ENCODE measurements around the gene CPN2. TPM values are rescaled to one million over a fixed set of nuclear protein-coding genes. Genes with fewer than 3 reads are reported as not detected.

Gene CPN2
- total RNA-seq, 1 experiment from 2014 or later = not detected

GRCh38 chr3:194380326-194380725 lies 29.2 kb upstream of the CPN2 start:
- no peak overlapping the region for H2AK5ac ChIP-seq (ENCODE audit: insufficient read length, low read length)
- H3K56ac ChIP-seq (ENCODE audit: insufficient read length, low read depth, low read length) = no peak overlapping the region
- H3K27me3 ChIP-seq (ENCODE audit: insufficient read depth, low read length) = no peaks in the 10 kb centered on the region
- no peak overlapping the region for H2BK12ac ChIP-seq (ENCODE audit: insufficient read length, low read depth, low read length)
- H2BK20ac ChIP-seq (ENCODE audit: low read depth, low read length, poor library complexity, severe bottlenecking) = no peak overlapping the region
- no peak overlapping the region for H3K4me2 ChIP-seq (ENCODE audit: insufficient read depth, insufficient read length, low read length)
- no peak overlapping the region for H2BK120ac ChIP-seq (ENCODE audit: low read depth, low read length, poor library complexity, severe bottlenecking)
- no CpG with 5 or more reads among the region's 7 CpGs for WGBS (ENCODE audit: extremely low coverage, insufficient read length, low lambda C conversion rate)
- H3K14ac ChIP-seq (ENCODE audit: insufficient read depth, low read length) = no peak overlapping the region
- no peak overlapping the region for H2AFZ ChIP-seq (ENCODE audit: low read length)
- no peaks in the 10 kb centered on the region for H3K23me2 ChIP-seq (ENCODE audit: insufficient read length, low read depth, low read length, poor library complexity, severe bottlenecking)
- no peak overlapping the region for H3K18ac ChIP-seq (ENCODE audit: insufficient read length, low read depth, low read length)
- H3K27ac ChIP-seq (ENCODE audit: insufficient read length, low read depth, low read length) = no peak overlapping the region
- no peak overlapping the region for H2BK5ac ChIP-seq (ENCODE audit: insufficient read length, low read length)
- TF ChIP-seq, protein P1, sequence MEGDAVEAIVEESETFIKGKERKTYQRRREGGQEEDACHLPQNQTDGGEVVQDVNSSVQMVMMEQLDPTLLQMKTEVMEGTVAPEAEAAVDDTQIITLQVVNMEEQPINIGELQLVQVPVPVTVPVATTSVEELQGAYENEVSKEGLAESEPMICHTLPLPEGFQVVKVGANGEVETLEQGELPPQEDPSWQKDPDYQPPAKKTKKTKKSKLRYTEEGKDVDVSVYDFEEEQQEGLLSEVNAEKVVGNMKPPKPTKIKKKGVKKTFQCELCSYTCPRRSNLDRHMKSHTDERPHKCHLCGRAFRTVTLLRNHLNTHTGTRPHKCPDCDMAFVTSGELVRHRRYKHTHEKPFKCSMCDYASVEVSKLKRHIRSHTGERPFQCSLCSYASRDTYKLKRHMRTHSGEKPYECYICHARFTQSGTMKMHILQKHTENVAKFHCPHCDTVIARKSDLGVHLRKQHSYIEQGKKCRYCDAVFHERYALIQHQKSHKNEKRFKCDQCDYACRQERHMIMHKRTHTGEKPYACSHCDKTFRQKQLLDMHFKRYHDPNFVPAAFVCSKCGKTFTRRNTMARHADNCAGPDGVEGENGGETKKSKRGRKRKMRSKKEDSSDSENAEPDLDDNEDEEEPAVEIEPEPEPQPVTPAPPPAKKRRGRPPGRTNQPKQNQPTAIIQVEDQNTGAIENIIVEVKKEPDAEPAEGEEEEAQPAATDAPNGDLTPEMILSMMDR (conservative IDR thresholded peaks at IDR 0.05) = no peak
- H3K9ac ChIP-seq (ENCODE audit: extremely low read depth, insufficient read length, low read length) = no peak overlapping the region
- Mint-ChIP-seq H3K4me3 (no peak overlapping the region), H3K9me3 (no peaks in the 10 kb centered on the region), H3K27me3 (ENCODE audit: low read depth) (peaks cover 9% of the 10 kb centered on the region), H3K36me3 (ENCODE audit: insufficient read depth in 1 of 3, low read depth in 3 of 3) (no peaks in the 10 kb centered on the region), H3K27ac (no peak overlapping the region; a peak in 1 of 7 replicates), H3K4me1 (peaks cover 40 to 66% of the 10 kb centered on the region in 2 experiments)
- H3K79me1 ChIP-seq (ENCODE audit: insufficient read depth, low read depth, low read length, poor library complexity, severe bottlenecking) = no peaks in the 10 kb centered on the region
- no peak overlapping the region for H4K5ac ChIP-seq (ENCODE audit: insufficient read length, low read depth, low read length)
- H3K23ac ChIP-seq (ENCODE audit: insufficient read length, low read depth, low read length) = no peak overlapping the region
- H3K79me2 ChIP-seq (ENCODE audit: insufficient read depth, low read length) = no peaks in the 10 kb centered on the region
- no peak overlapping the region for H3K4ac ChIP-seq (ENCODE audit: low read depth, low read length)
- no peak overlapping the region for H4K91ac ChIP-seq (ENCODE audit: insufficient read length, low read depth, low read length)
- H3K4me1 ChIP-seq (ENCODE audit: insufficient read depth, low read length) = no peaks in the 10 kb centered on the region; the same call in 1 of the 2 replicates
- H4K20me1 ChIP-seq (ENCODE audit: control insufficient read depth, insufficient read depth, insufficient read length) = no peaks in the 10 kb centered on the region
- no peak overlapping the region for H4K8ac ChIP-seq (replicated peaks; ENCODE audit: insufficient read length, low read depth, low read length)
- no peak overlapping the region for H3T11ph ChIP-seq (ENCODE audit: low read length)
- peak; percentile 21 for DNase-seq
- no peak overlapping the region for H2BK15ac ChIP-seq (ENCODE audit: low read depth, low read length)
- no peaks in the 10 kb centered on the region for H3K9me3 ChIP-seq (ENCODE audit: control insufficient read depth, low read depth, low read length)

All from H9 (cell line).